GM13976 (cell line): Measurements from ENCODE around the gene CEP112.

Source experiments
- DNase-seq: peaks from one replicate; pipeline ENCODE4 v3.0.0; 2012; ENCODE audit warnings: low spot score
- CTCF ChIP-seq: IDR thresholded peaks from 2 replicates; pipeline ENCODE4 v1.5.1; 2012; ENCODE audit warnings: borderline replicate concordance, mild to moderate bottlenecking; ENCODE audit not compliant: insufficient read depth; ENCODE audit errors: extremely low read depth, missing control alignments, control extremely low read depth
- in situ Hi-C: fragments of 300-500 bp; cut with MboI; formaldehyde crosslinking; loops from one replicate; pipeline ENCODE4 v1.12.0; 2022; ENCODE audit warnings: low sequenced_read_pairs, mixed read lengths, inconsistent platforms; ENCODE audit not compliant: unreplicated experiment

Gene CEP112

GRCh38 chr17:65723431-65724151 lies 468.3 kb downstream of the CEP112 start:
- no peak for TF ChIP-seq CTCF
- in situ Hi-C loops, result no loop called here
- DNase-seq, result no peak

GRCh38 chr17:65718601-65719000 lies 473.3 kb downstream of the CEP112 start:
- DNase-seq, result no peak
- in situ Hi-C loops, result no loop called here
- no peak for TF ChIP-seq CTCF

GRCh38 chr17:65712383-65713267 lies 479.3 kb downstream of the CEP112 start:
- TF ChIP-seq CTCF, result no peak
- in situ Hi-C loops, result no loop called here
- DNase-seq, result no peak

- in situ Hi-C loops, result no loop called here
Measured at GRCh38 chr17:65711671-65712276, 480.2 kb downstream of the CEP112 start.

GRCh38 chr17:65707780-65708179 lies 484.2 kb downstream of the CEP112 start:
- in situ Hi-C loops, result no loop called here
- DNase-seq, result no peak
- no peak for TF ChIP-seq CTCF

More at GRCh38 chr17:65711671-65712276, 480.2 kb downstream of the CEP112 start:
- DNase-seq, result no peak
- no peak for TF ChIP-seq CTCF

- DNase-seq, result no peak
- in situ Hi-C loops, result no loop called here
- no peak for TF ChIP-seq CTCF
Measured at GRCh38 chr17:65704731-65705130, 487.2 kb downstream of the CEP112 start.
